MG63 (cell line): Measurements from ENCODE around the gene RRP8. TPM values are rescaled to one million over a fixed set of nuclear protein-coding genes. Genes with fewer than 3 reads are reported as not detected.

Experiments used
- DNase-seq: peaks from one replicate; pipeline ENCODE4 v3.0.0-alpha.2; 2020
- H3K27me3 ChIP-seq: fragments of 250-450 bp; sonication (Bioruptor Pico); 2 replicates; pipeline ENCODE4 v1.5.1; 2020; ENCODE audit warnings: mild to moderate bottlenecking, moderate library complexity
- H3K36me3 ChIP-seq: fragments of 250-450 bp; sonication (Bioruptor Pico); 2 replicates; pipeline ENCODE4 v1.5.1; 2020; ENCODE audit warnings: mild to moderate bottlenecking, moderate library complexity
- H3K4me3 ChIP-seq: fragments of 250-450 bp; sonication (Bioruptor Pico); 2 replicates; pipeline ENCODE4 v1.5.1; 2020; ENCODE audit warnings: mild to moderate bottlenecking, moderate library complexity
- H3K9me3 ChIP-seq: fragments of 250-450 bp; sonication (Bioruptor Pico); 2 replicates; pipeline ENCODE4 v1.5.1; 2020; ENCODE audit warnings: mild to moderate bottlenecking, moderate library complexity
- total RNA-seq: library from RNA; depleted of rRNA; stranded (reverse); fragments of >200 nt; shearing (Covaris generic); gene quantifications from 2 replicates; pipeline ENCODE4 v1.2.3, GENCODE V29; 2014; ENCODE audit warnings: low replicate concordance

Gene RRP8
- total RNA-seq, 1 experiment from 2014 or later: 32.9 TPM

GRCh38 chr11:6569706-6570105 lies 33.7 kb downstream of the RRP8 start:
- no peaks in the 10 kb centered on the region for H3K27me3 ChIP-seq
- no peaks in the 10 kb centered on the region for H3K9me3 ChIP-seq
- DNase-seq: no peak
- H3K36me3 ChIP-seq: peaks cover 3% of the 10 kb centered on the region
- no peak overlapping the region for H3K4me3 ChIP-seq

DNA sequence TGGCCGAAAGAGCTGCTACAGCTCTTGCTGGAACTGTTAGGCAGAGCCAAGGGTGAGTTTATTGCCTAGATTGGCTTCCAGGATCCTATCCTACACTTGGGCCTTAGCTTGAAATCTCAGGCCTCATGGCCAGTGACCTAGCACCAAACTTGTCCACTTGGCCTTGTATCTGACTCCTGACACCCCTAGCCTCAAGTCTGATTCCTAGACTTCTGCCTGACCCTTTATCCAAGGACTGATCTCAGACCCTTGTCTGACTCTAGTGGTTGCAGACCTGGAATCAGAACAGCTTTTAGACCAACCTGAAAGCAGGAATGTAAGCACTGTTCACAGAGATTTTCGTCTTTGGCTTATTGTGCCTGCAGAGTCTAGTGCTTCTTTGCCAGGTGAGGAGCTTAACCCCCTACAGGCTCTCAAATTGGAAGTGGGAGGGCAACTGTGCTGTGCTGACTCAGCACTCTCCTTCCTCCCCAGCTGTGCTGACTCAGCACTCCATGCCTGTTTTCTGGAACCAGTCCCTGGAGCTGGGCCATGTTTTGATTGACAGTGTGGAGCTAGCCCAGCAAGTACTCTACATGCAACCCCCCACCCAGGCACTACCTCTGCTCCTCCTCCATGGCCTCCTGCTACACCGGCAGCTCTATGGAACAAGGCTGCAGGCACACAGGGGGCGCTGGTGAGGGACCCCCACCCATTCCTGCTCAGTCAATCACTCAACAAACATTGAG lies 35.1 kb downstream of the RRP8 start:
- DNase-seq: peak; percentile 56
- H3K27me3 ChIP-seq: no peaks in the 10 kb centered on the region
- H3K4me3 ChIP-seq: no peak overlapping the region
- peaks cover 3% of the 10 kb centered on the region for H3K36me3 ChIP-seq
- H3K9me3 ChIP-seq: no peaks in the 10 kb centered on the region

GRCh38 chr11:6567371-6567745 lies 36.1 kb downstream of the RRP8 start:
- Histone ChIP-seq H3K4me3 (no peak overlapping the region), H3K36me3 (peaks cover 3% of the 10 kb centered on the region), H3K9me3 (no peaks in the 10 kb centered on the region), H3K27me3 (no peaks in the 10 kb centered on the region)
- DNase-seq: no peak

- Histone ChIP-seq H3K9me3 (no peaks in the 10 kb centered on the region), H3K4me3 (no peak overlapping the region), H3K36me3 (peaks cover 3% of the 10 kb centered on the region), H3K27me3 (no peaks in the 10 kb centered on the region)
- no peak for DNase-seq
Measured at GRCh38 chr11:6566704-6567370, 36.6 kb downstream of the RRP8 start.

- H3K9me3 ChIP-seq: no peaks in the 10 kb centered on the region
- no peaks in the 10 kb centered on the region for H3K27me3 ChIP-seq
- no peak for DNase-seq
Measured at GRCh38 chr11:6565988-6566703, 37.3 kb downstream of the RRP8 start.

DNA sequence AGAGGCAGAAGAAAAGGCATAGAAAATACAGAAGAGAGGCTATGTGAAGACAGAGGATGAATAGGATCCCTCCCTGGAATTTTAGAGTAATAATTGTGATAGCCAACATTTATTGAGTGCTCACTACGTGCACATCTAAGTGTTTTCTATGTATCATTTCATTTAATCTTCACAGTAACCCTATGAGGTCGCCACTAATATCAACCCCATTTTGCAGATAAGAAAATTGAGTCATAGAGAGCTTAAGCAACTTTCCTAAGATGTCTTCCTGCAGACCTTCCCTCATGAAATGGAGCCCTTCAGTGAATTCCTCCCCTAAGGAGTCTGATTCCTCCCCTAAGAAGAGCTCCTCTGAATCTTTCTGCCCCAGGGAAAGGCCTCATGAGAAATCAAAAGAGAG lies 38.1 kb downstream of the RRP8 start:
- H3K27me3 ChIP-seq: no peaks in the 10 kb centered on the region
- no peaks in the 10 kb centered on the region for H3K9me3 ChIP-seq
- no peak for DNase-seq
- no peaks in the 10 kb centered on the region; the same call in 1 of the 2 replicates for H3K36me3 ChIP-seq
- no peak overlapping the region for H3K4me3 ChIP-seq

More at GRCh38 chr11:6565988-6566703, 37.3 kb downstream of the RRP8 start:
- no peak overlapping the region for H3K4me3 ChIP-seq
- peaks cover 2% of the 10 kb centered on the region for H3K36me3 ChIP-seq

GRCh38 chr11:6563667-6564066 lies 39.7 kb downstream of the RRP8 start:
- Histone ChIP-seq H3K9me3 (no peaks in the 10 kb centered on the region), H3K36me3 (no peaks in the 10 kb centered on the region; the same call in 1 of the 2 replicates), H3K4me3 (no peak overlapping the region), H3K27me3 (no peaks in the 10 kb centered on the region)
- DNase-seq: no peak

DNA sequence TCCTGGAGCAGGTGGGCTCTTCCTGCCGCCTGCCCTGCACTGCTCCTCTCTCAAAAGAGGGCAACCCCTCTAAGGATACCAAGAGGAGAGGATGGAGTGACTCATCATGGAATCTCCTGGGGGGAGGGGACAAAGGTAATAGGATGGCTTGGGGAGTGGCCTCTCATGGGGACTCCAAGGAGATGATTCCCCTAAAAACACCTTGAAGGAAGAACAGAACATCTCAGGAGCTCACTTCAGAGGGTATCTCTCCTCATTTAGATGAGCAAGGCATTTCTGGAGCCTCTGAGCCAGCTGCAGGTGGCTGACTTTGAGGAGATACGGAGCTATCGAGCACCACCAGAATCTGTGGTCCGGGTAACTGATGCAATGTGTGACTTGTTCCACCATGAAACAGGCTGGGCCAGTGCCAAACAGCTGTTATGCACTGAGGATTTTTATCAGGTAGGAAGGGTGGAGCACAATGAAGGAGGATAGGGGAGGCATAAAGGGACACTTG lies 40.2 kb downstream of the RRP8 start:
- Histone ChIP-seq H3K36me3 (no peaks in the 10 kb centered on the region; the same call in 1 of the 2 replicates), H3K27me3 (no peaks in the 10 kb centered on the region), H3K4me3 (no peak overlapping the region), H3K9me3 (no peaks in the 10 kb centered on the region)
- DNase-seq: no peak

- H3K9me3 ChIP-seq: no peaks in the 10 kb centered on the region
- no peaks in the 10 kb centered on the region for H3K27me3 ChIP-seq
- no peaks in the 10 kb centered on the region for H3K36me3 ChIP-seq
- no peak overlapping the region for H3K4me3 ChIP-seq
- DNase-seq: no peak
Measured at GRCh38 chr11:6561288-6561687, 42.1 kb downstream of the RRP8 start.

DNA sequence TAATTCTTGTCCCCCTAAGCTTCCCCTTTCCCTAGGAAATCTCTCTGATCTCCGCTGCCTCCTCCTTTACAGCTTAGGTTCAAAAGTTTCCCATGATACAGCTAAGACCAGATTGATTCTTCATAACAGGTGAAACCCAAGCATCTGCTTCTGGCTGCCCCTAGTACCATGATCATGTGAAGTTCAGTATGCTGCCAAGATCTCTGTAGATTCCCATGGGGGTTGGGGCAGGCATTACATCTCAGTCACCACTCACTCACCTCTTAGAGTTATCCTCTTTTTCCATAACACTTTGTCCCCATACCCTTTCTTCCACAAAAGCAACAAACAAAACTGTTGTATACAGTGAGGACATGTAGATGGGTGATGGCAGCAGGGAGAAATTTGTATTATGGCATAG lies 44.0 kb downstream of the RRP8 start:
- no peaks in the 10 kb centered on the region for H3K27me3 ChIP-seq

GRCh38 chr11:6557761-6558674 lies 45.4 kb downstream of the RRP8 start:
- no peaks in the 10 kb centered on the region for H3K27me3 ChIP-seq
- no peak for DNase-seq
- no peaks in the 10 kb centered on the region for H3K36me3 ChIP-seq
- no peaks in the 10 kb centered on the region for H3K9me3 ChIP-seq
- H3K4me3 ChIP-seq: no peak overlapping the region

More for the DNA sequence above, 44.0 kb downstream of the RRP8 start:
- Histone ChIP-seq H3K4me3 (no peak overlapping the region), H3K36me3 (no peaks in the 10 kb centered on the region), H3K9me3 (no peaks in the 10 kb centered on the region)
- no peak for DNase-seq

GRCh38 chr11:6557063-6557462 lies 46.4 kb downstream of the RRP8 start:
- no peaks in the 10 kb centered on the region for H3K27me3 ChIP-seq
- H3K4me3 ChIP-seq: no peak overlapping the region
- H3K36me3 ChIP-seq: no peaks in the 10 kb centered on the region
- DNase-seq: no peak
- H3K9me3 ChIP-seq: no peaks in the 10 kb centered on the region

DNA sequence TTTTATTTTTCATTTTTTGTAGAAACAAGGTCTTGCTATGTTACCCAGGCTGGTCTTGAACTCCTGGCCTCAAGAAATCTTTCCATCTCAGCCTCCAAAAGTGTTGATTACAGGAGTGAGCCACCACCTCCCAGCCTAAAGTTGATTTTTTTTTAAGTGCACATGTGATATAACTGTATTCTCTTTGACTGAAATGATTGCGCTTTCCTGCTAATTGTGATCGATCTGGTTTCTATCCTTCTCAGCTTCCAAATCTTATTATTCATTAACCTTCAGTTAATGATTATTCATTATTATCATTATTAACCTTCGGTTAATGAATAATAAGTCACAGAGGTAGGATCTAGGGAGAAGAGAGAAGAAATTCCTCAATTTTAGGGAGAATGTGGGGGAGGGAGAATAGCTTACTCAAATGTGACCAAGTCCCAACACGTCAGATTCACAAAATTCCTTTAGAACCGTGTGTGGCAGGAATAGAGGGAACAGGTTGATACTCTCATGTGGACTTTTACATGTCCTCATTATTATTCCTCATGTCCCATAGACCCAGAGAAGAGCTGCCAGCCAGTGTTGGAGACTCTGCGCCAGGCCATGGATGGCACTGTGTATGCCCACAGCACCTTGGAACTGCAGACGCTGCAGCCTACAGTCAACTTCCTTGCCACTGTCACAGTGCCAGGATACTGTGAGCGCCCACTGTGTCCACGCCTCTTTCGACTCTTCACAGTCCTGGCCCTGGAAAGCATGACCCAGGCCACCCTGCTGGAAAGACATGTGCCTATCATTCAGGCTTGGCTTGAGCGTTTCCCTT lies 47.1 kb downstream of the RRP8 start:
- no peak overlapping the region for H3K4me3 ChIP-seq
- no peaks in the 10 kb centered on the region for H3K36me3 ChIP-seq
- H3K27me3 ChIP-seq: no peaks in the 10 kb centered on the region
- H3K9me3 ChIP-seq: no peaks in the 10 kb centered on the region
- DNase-seq: no peak

- no peak for DNase-seq
- H3K9me3 ChIP-seq: no peaks in the 10 kb centered on the region
Measured at GRCh38 chr11:6554828-6555706, 48.3 kb downstream of the RRP8 start.

GRCh38 chr11:6553634-6554033 lies 49.8 kb downstream of the RRP8 start:
- H3K4me3 ChIP-seq: no peak overlapping the region
- DNase-seq: no peak
- no peaks in the 10 kb centered on the region for H3K27me3 ChIP-seq
- H3K9me3 ChIP-seq: no peaks in the 10 kb centered on the region
- H3K36me3 ChIP-seq: no peaks in the 10 kb centered on the region

More at GRCh38 chr11:6554828-6555706, 48.3 kb downstream of the RRP8 start:
- Histone ChIP-seq H3K4me3 (no peak overlapping the region), H3K36me3 (no peaks in the 10 kb centered on the region), H3K27me3 (no peaks in the 10 kb centered on the region)
